GM23338 (cell line): Measurements from ENCODE around the gene DMBT1. TPM values are rescaled to one million over a fixed set of nuclear protein-coding genes. Genes with fewer than 3 reads are reported as not detected.

Experiments used
- ATAC-seq: fragments of 200-7000 bp; cut with Tn5 transposase; 3 replicates; pipeline ENCODE4 v1.9.1; 2020
- DNase-seq: peaks from one replicate; pipeline ENCODE4 v3.0.0-alpha.2; 2015; ENCODE audit warnings: low spot score
- H2AFZ ChIP-seq: fragments of 200-600 bp; sonication (generic); 2 replicates; pipeline ENCODE4 v1.8.0; 2016; ENCODE audit warnings: antibody characterized with exemption, mild to moderate bottlenecking, moderate library complexity
- H3F3A ChIP-seq: fragments of 200-600 bp; sonication (generic); replicated peaks from 2 replicates; pipeline ENCODE4 v1.8.0; 2017; ENCODE audit warnings: antibody characterized with exemption, mixed run types, low read depth
- H3K27ac ChIP-seq: fragments of 200-600 bp; sonication (generic); 2 replicates; pipeline ENCODE4 v1.6.1; 2016; ENCODE audit warnings: low read depth
- H3K27me3 ChIP-seq: fragments of 200-600 bp; sonication (generic); 2 replicates; pipeline ENCODE4 v1.8.0; 2016; ENCODE audit warnings: mild to moderate bottlenecking, mixed run types, moderate library complexity; ENCODE audit not compliant: insufficient read depth
- H3K36me3 ChIP-seq: fragments of 200-600 bp; sonication (generic); 2 replicates; pipeline ENCODE4 v1.8.0; 2016; ENCODE audit warnings: mild to moderate bottlenecking; ENCODE audit not compliant: insufficient read depth
- H3K4me1 ChIP-seq: fragments of 200-600 bp; sonication (generic); 2 replicates; pipeline ENCODE4 v1.8.0; 2016; ENCODE audit warnings: mild to moderate bottlenecking, moderate library complexity; ENCODE audit not compliant: insufficient read depth
- H3K4me2 ChIP-seq: fragments of 200-600 bp; sonication (generic); 2 replicates; pipeline ENCODE4 v1.7.1; 2017; ENCODE audit warnings: mixed run types
- H3K4me3 ChIP-seq: fragments of 200-600 bp; sonication (generic); 2 replicates; pipeline ENCODE4 v1.6.1; 2016; ENCODE audit warnings: mixed run types
- H3K79me2 ChIP-seq: fragments of 200-600 bp; sonication (generic); replicated peaks from 2 replicates; pipeline ENCODE4 v1.8.0; 2017; ENCODE audit warnings: mild to moderate bottlenecking; ENCODE audit not compliant: insufficient read depth
- H3K9me2 ChIP-seq: fragments of 200-600 bp; sonication (generic); 2 replicates; pipeline ENCODE4 v1.8.0; 2017; ENCODE audit not compliant: insufficient read depth
- H4K20me1 ChIP-seq: fragments of 200-600 bp; sonication (generic); replicated peaks from 2 replicates; pipeline ENCODE4 v1.8.0; 2017; ENCODE audit warnings: mild to moderate bottlenecking; ENCODE audit not compliant: insufficient read depth
- H3K27ac Mint-ChIP-seq: 2 replicates; pipeline ENCODE4 v1.8.0; 2020; ENCODE audit warnings: inconsistent platforms, mild to moderate bottlenecking, moderate library complexity, mixed read lengths
- H3K27me3 Mint-ChIP-seq: 3 replicates; pipeline ENCODE4 v1.8.0; 2022; ENCODE audit warnings: low read depth, mild to moderate bottlenecking, moderate library complexity, mixed read lengths, inconsistent platforms; ENCODE audit not compliant: insufficient read depth, poor library complexity
- H3K36me3 Mint-ChIP-seq: 3 replicates; pipeline ENCODE4 v1.8.0; 2021; ENCODE audit warnings: low read depth, mild to moderate bottlenecking, inconsistent platforms, moderate library complexity, mixed read lengths
- H3K4me1 Mint-ChIP-seq: 3 replicates; pipeline ENCODE4 v1.8.0; 2020; ENCODE audit warnings: mild to moderate bottlenecking, inconsistent platforms, mixed read lengths
- H3K4me3 Mint-ChIP-seq: 3 replicates; pipeline ENCODE4 v1.8.0; 2021; ENCODE audit warnings: moderate library complexity, mild to moderate bottlenecking, inconsistent platforms, mixed read lengths
- H3K9me3 Mint-ChIP-seq: 3 replicates; pipeline ENCODE4 v1.8.0; 2020; ENCODE audit warnings: moderate library complexity, mild to moderate bottlenecking, inconsistent platforms, mixed read lengths
- CTCF ChIP-seq, 2 experiments: fragments of 200-600 bp in 1 of 2; sonication (generic) in 1 of 2; conservative IDR thresholded peaks; 2 replicates each; pipeline versions ENCODE4 v1.5.1 to v1.6.1; 2016 to 2017; ENCODE audit warnings: antibody characterized with exemption in 2 of 2, low read depth in 2 of 2, mild to moderate bottlenecking in 2 of 2, moderate library complexity in 1 of 2
- EZH2 ChIP-seq: fragments of 200-600 bp; sonication (generic); IDR thresholded peaks from one replicate; pipeline ENCODE4 v1.8.0; 2017; ENCODE audit warnings: antibody characterized with exemption, mild to moderate bottlenecking, low read depth; ENCODE audit not compliant: unreplicated experiment
- EZH2phosphoT487 ChIP-seq: fragments of 200-600 bp; sonication (generic); IDR thresholded peaks from one replicate; pipeline ENCODE4 v1.8.1; 2018; ENCODE audit warnings: antibody characterized with exemption; ENCODE audit not compliant: unreplicated experiment
- NANOG ChIP-seq: IDR thresholded peaks from 2 replicates; pipeline ENCODE4 v1.6.1; 2016; ENCODE audit warnings: antibody characterized with exemption, borderline replicate concordance
- STAT1 ChIP-seq: IDR thresholded peaks from one replicate; pipeline ENCODE4 v1.6.1; 2016; ENCODE audit warnings: antibody characterized with exemption; ENCODE audit not compliant: unreplicated experiment
- ZNF331 ChIP-seq: fragments of 250-450 bp; sonication (Bioruptor Pico); IDR thresholded peaks from 2 replicates; pipeline ENCODE4 v1.5.0; 2020; ENCODE audit warnings: low read depth, mild to moderate bottlenecking, moderate library complexity
- ZNF462 ChIP-seq: fragments of 250-450 bp; sonication (Bioruptor Pico); IDR thresholded peaks from 2 replicates; pipeline ENCODE4 v1.5.0; 2020; ENCODE audit warnings: mild to moderate bottlenecking, moderate library complexity
- polyA plus RNA-seq: library from polyadenylated mRNA; unstranded; fragments of >200 nt; fragmentation: Nextera tagmentation; extraction: Ambion mirVana; gene quantifications from 2 replicates; pipeline ENCODE4 v1.2.1, GENCODE V29; 2016
- total RNA-seq: library from RNA; depleted of rRNA; stranded (reverse); fragments of >200 nt; shearing (Covaris generic); gene quantifications from 2 replicates; pipeline ENCODE4 v1.2.3, GENCODE V29; 2014

The DMBT1 gene
- total and polyA plus RNA-seq, 2 experiments from 2014 or later: 0.03 to 0.05 TPM

GRCh38 chr10:122516734-122517133, 43.8 kb upstream of the DMBT1 start:
- H3K79me2 ChIP-seq: no peaks in the 10 kb centered on the region
- H3K9me3 Mint-ChIP-seq: no peaks in the 10 kb centered on the region
- no peak overlapping the region for H3K27ac Mint-ChIP-seq

More at GRCh38 chr10:122516734-122517133, 43.8 kb upstream of the DMBT1 start:
- ATAC-seq (no peak), DNase-seq (no peak)
- Histone ChIP-seq H2AFZ (no peak overlapping the region), H4K20me1 (no peaks in the 10 kb centered on the region), H3F3A (no peaks in the 10 kb centered on the region), H3K27ac (no peak overlapping the region), H3K4me1 (no peaks in the 10 kb centered on the region), H3K4me3 (no peak overlapping the region), H3K27me3 (no peaks in the 10 kb centered on the region), H3K4me2 (no peak overlapping the region), H3K9me2 (no peaks in the 10 kb centered on the region), H3K36me3 (no peaks in the 10 kb centered on the region)
- Mint-ChIP-seq H3K36me3 (no peaks in the 10 kb centered on the region), H3K27me3 (no peaks in the 10 kb centered on the region), H3K4me3 (no peak overlapping the region), H3K4me1 (no peaks in the 10 kb centered on the region)
- TF ChIP-seq NANOG (no peak), ZNF331 (CRISPR knock-in tag) (no peak), CTCF (conservative IDR thresholded peaks at IDR 0.05; ENCODE audit: low read depth in 2 of 2) (no peak), STAT1 (no peak), EZH2 (no peak), EZH2phosphoT487 (no peak), ZNF462 (CRISPR knock-in tag) (no peak)
